ENCODE measurements around the gene SCYGR3.

The SCYGR3 gene

GRCh38 chr2:227643990-227644551 lies 29.4 kb upstream of the SCYGR3 start:
- TF ChIP-seq CTCF (IDR thresholded peaks at IDR 0.05; ENCODE audit: low read depth, low read length): no peak
- DNase-seq (ENCODE audit: extremely low read depth, low read depth): no peak

DNA sequence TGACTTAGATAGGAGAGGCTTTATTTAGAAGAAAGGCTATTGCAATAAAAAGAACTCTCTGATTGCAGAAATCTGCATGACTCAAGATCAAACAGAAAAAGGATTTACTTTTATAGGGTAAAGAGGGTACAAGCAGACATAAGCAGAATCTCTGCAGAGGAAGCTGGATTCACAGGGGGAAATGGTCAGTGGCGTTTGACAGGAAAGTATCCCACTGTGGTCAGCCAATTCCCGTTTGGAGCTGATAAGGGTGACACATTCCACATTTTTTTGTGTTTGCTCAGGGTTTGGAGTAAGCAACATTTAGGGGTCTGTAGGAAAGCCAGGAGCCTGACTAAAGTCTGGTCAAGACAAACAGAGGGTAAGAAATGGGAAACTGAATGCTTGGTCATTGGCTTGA lies 28.0 kb upstream of the SCYGR3 start:
- DNase-seq (ENCODE audit: extremely low read depth, low read depth): no peak
- no peak for TF ChIP-seq CTCF (IDR thresholded peaks at IDR 0.05; ENCODE audit: low read depth, low read length)

DNA sequence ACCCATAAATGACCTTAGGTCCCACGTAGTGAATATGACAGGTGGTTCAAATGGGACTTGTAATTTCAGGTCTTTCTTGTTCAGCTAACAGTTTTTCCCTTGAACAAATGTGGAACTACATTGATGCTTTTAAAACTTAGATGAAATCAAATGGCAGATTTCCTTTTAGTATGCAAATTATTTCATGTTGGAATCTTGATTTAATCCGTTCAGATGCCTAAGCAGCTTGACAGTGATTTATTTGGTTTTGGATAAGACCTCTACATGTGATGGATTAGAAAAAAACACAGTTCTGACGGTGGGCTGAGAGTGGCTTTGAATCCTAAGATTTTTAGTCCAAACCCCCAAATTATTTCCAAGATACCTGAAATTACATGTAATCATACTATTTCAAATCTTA lies 19.6 kb upstream of the SCYGR3 start:
- no peak for DNase-seq (ENCODE audit: extremely low read depth, low read depth)
- no peak for TF ChIP-seq CTCF (IDR thresholded peaks at IDR 0.05; ENCODE audit: low read depth, low read length)

DNA sequence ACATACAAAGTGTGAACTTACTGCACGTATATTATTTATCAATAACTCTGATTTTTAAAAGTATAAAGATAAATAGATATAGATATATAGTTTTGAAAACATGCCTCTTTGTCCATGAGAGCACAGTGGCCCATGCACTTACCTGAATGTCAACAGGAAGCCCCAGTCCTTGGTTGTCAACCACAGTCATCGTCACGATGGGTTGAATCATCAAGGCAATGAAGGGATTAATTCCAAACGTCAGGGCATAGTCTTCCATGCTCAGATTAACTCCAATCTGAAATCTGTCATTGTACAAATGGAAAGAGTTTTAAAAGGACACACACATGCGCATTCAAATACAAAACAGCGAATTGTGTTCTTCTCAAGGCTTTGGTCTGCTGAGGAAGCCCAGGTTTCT lies 18.2 kb upstream of the SCYGR3 start:
- DNase-seq (ENCODE audit: extremely low read depth, low read depth): no peak
- no peak for TF ChIP-seq CTCF (IDR thresholded peaks at IDR 0.05; ENCODE audit: low read depth, low read length)

DNA sequence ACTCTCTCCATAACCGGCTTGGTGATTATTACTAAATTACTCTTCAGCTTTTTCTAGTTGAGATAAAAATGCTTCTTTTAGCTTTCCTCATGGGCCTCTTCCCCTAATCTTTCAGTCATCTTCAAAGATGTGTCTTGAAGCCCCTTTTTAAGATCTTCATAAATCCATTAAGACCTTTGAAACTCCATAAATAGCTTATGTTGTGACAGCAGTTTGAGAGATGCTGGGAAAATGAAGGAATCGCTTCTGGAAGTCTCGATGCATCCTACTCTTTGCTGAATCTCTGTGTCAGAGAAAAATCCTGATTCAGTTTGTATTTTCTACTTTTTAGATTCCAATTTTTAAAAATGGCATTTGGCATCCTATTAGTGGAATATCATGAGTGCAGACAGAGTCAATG lies 15.7 kb upstream of the SCYGR3 start:
- no peak for TF ChIP-seq CTCF (IDR thresholded peaks at IDR 0.05; ENCODE audit: low read depth, low read length)
- no peak for DNase-seq (ENCODE audit: extremely low read depth, low read depth)

DNA sequence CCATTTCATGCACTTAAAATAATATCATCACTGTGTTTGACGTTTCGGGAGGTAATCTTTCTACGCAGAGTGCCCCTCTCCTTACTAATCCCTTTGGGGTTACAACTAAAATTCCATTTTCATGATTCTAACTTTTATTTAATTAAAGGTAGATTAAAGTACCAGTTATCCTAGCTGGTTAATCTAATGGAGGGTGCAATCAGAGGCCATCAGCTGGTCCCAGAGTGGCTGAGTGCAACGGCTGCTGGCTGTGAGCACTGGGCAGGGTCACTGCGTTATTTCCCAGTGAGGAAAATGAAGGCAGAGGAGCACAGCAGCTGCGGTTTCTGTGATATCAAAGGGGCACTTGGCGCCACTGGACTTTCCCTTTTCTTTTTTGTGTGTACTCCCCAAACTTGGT lies 14.8 kb upstream of the SCYGR3 start:
- no peak for TF ChIP-seq CTCF (IDR thresholded peaks at IDR 0.05; ENCODE audit: low read depth, low read length)
- DNase-seq (ENCODE audit: extremely low read depth, low read depth): no peak

DNA sequence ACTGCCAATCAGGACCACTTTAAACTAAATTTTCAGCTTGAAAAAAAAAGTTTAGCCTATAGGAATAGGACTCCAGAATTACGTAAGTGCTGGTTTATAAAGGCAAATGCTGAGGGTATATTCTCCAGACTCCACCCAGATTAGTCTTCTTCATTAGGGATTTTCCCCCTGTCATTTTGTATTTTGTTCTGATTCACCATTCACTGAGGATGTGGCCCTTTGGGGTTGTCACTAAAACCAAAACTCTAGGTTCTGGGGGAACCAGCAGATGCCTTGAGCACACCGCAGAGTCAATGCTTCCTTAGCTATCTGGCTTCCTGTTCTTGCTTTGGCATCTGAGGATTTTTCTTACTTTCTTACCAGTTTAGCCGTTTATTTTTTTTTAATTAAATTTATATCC lies 13.1 kb upstream of the SCYGR3 start:
- no peak for TF ChIP-seq CTCF (IDR thresholded peaks at IDR 0.05; ENCODE audit: low read depth, low read length)
- DNase-seq (ENCODE audit: extremely low read depth, low read depth): no peak
